ENCODE results near the gene ARL5B. TPM values are rescaled to one million over a fixed set of nuclear protein-coding genes. Genes with fewer than 3 reads are reported as not detected.
"Not testable (repeated sequence)": the region's sequence is repeated elsewhere in the genome, so short reads cannot be mapped to it uniquely, and the experiment has no call there.

The ARL5B gene
- total RNA-seq, 1 donor from 2014 or later = 10.6 TPM

- H3K36me3 ChIP-seq = peaks cover 3% of the 10 kb centered on the region
- intact Hi-C loops (cut with DNase I) = no loop called here
- DNase-seq (no peak), ATAC-seq (peak; percentile 68 to 87)
- no peaks in the 10 kb centered on the region for H3K4me1 ChIP-seq
- H3K4me3 ChIP-seq = no peak overlapping the region
- no peak for TF ChIP-seq CTCF (IDR thresholded peaks at IDR 0.05)
- no peaks in the 10 kb centered on the region for H3K9me3 ChIP-seq
- no peak overlapping the region for H3K27ac ChIP-seq
- no peaks in the 10 kb centered on the region for H3K27me3 ChIP-seq (ENCODE audit: low read depth)
Observed at GRCh38 chr10:18619016-18619415, 40.2 kb upstream of the ARL5B start.

DNA sequence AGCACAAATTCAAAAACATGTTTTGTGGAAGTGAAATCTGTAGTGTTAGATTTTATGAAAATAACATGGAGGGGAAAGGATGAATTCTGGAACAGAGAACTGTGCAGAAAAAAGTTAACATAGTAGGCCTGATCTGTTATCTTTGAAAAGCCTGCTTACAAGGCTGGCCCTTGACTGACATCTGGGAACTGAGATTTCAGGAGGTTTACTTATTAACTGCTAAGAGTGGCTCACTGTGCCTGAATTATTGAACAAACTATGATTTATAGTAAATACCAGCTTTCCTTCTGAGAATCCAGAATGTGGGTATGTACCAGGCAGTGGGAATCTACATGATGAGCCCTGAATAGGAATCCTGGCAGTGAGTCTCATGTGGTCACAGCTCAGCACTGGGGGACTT, 38.4 kb upstream of the ARL5B start:
- peak; percentile 46 to 80 for ATAC-seq
- no peak for TF ChIP-seq CTCF (IDR thresholded peaks at IDR 0.05)
- intact Hi-C loops (cut with DNase I) = no loop called here

DNA sequence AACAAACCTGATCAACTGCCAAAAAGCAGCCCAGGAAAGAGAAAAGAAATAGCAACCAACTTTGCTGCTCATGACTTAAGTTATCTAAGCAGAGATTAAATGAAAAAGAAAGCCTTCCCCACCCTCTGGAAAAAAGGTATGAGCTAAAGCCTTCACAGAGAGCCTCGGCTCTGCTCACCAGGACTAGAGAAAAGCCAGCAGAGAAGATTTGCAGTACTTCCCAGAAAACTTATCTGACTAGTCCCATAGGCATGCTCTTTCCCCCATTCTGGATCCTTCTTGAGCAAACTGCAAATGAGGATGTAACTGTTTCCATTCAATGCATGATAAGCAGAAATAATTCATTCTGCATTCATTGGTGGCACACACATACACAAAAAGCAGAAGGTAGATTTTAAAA, 35.6 kb upstream of the ARL5B start:
- DNase-seq; H3K9me3 ChIP-seq; H3K36me3 ChIP-seq; H3K4me3 ChIP-seq; H3K27me3 ChIP-seq (ENCODE audit: low read depth); ATAC-seq; intact Hi-C loops (cut with DNase I); H3K27ac ChIP-seq; H3K4me1 ChIP-seq: not testable (repeated sequence)

More for the DNA sequence above, 38.4 kb upstream of the ARL5B start:
- H3K4me1 ChIP-seq = no peaks in the 10 kb centered on the region
- no peaks in the 10 kb centered on the region for H3K9me3 ChIP-seq
- DNase-seq = no peak
- no peak overlapping the region for H3K4me3 ChIP-seq
- H3K27me3 ChIP-seq (ENCODE audit: low read depth) = no peaks in the 10 kb centered on the region
- H3K36me3 ChIP-seq = peaks cover 3% of the 10 kb centered on the region
- no peak overlapping the region for H3K27ac ChIP-seq

GRCh38 chr10:18625886-18626285, 33.3 kb upstream of the ARL5B start:
- Histone ChIP-seq H3K4me3 (no peak overlapping the region), H3K27me3 (ENCODE audit: low read depth) (no peaks in the 10 kb centered on the region), H3K4me1 (peaks cover 6% of the 10 kb centered on the region), H3K36me3 (peaks cover 3% of the 10 kb centered on the region), H3K9me3 (no peaks in the 10 kb centered on the region), H3K27ac (no peak overlapping the region)
- ATAC-seq = no peak
- intact Hi-C loops (cut with DNase I) = no loop called here
- TF ChIP-seq CTCF (IDR thresholded peaks at IDR 0.05) = no peak
- DNase-seq = no peak

- ATAC-seq; H3K36me3 ChIP-seq; H3K27me3 ChIP-seq (ENCODE audit: low read depth); H3K9me3 ChIP-seq; H3K4me1 ChIP-seq; intact Hi-C loops (cut with DNase I): not testable (repeated sequence)
- H3K27ac ChIP-seq = peak overlapping the region; percentile 81
- peak; percentile 87 for DNase-seq
- peak overlapping the region; percentile 59 for H3K4me3 ChIP-seq
Observed at GRCh38 chr10:18627452-18628018, 31.7 kb upstream of the ARL5B start.

DNA sequence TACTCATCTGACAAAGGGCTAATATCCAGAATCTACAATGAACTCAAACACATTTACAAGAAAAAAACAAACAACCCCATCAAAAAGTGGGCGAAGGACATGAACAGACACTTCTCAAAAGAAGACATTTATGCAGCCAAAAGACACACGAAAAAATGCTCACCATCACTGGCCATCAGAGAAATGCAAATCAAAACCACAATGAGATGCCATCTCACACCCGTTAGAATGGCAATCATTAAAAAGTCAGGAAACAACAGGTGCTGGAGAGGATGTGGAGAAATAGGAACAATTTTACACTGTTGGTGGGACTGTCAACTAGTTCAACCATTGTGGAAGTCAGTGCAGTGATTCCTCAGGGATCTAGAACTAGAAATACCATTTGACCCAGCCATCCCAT, 26.7 kb upstream of the ARL5B start:
- H3K36me3 ChIP-seq; H3K9me3 ChIP-seq; H3K27me3 ChIP-seq (ENCODE audit: low read depth); H3K4me1 ChIP-seq; H3K27ac ChIP-seq; DNase-seq; ATAC-seq; intact Hi-C loops (cut with DNase I); H3K4me3 ChIP-seq: not testable (repeated sequence)

DNA sequence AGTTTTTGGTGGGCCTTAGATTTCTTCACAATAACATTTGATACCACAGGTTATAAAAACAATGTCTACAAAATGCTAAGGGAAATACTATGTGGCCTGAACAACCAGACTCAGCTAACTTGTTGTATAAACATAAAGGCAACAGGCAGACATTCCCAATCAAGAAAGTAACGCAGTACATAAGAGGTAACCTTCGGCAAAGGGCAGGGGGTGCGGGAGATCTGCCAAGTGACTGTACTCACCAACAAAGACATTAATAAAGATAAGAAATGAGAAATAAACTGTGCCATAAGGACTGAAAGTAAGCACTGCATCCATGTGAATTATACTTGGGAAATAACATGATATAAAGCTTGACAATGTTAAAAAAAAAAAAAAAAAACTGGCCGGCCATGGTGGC, 23.2 kb upstream of the ARL5B start:
- Histone ChIP-seq H3K9me3 (no peaks in the 10 kb centered on the region), H3K27ac (no peak overlapping the region), H3K4me3 (no peak overlapping the region), H3K4me1 (no peaks in the 10 kb centered on the region), H3K36me3 (no peaks in the 10 kb centered on the region), H3K27me3 (ENCODE audit: low read depth) (no peaks in the 10 kb centered on the region)
- intact Hi-C loops (cut with DNase I) = no loop called here
- no peak for TF ChIP-seq CTCF (IDR thresholded peaks at IDR 0.05)
- ATAC-seq (no peak), DNase-seq (no peak)

GRCh38 chr10:18637400-18637799, 21.8 kb upstream of the ARL5B start:
- H3K27ac ChIP-seq; DNase-seq; H3K27me3 ChIP-seq (ENCODE audit: low read depth); H3K4me3 ChIP-seq; H3K9me3 ChIP-seq; ATAC-seq; H3K36me3 ChIP-seq; H3K4me1 ChIP-seq; intact Hi-C loops (cut with DNase I): not testable (repeated sequence)

DNA sequence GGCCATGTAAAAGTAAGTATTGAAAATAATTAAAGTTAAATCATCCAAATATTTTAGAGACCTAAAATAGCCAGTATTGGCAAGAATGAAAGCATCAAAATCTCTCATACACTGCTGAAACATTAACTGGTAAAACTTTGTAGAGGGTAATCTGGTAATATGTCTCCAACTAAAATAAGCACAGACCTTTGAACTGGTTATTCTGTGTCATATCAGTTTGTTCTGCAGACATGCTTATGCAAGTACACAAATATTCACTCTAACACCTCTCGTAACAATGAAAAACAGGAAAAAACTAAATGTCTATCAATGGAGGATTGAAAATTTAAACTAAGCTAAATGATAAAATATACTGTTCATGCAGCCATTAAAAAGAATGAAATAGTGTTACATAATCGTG, 19.5 kb upstream of the ARL5B start:
- H3K27me3 ChIP-seq (ENCODE audit: low read depth); H3K36me3 ChIP-seq; ATAC-seq; H3K27ac ChIP-seq; intact Hi-C loops (cut with DNase I); DNase-seq; H3K4me1 ChIP-seq; H3K9me3 ChIP-seq; H3K4me3 ChIP-seq: not testable (repeated sequence)

All from lower lobe of right lung (tissue), 2 donors.